HEK293T (cell line): ENCODE measurements around the gene AMBN.

Experiments used
- ARNT ChIP-seq: fragments of 450-650 bp; IDR thresholded peaks from 2 replicates; pipeline ENCODE4 v1.6.1; 2017; ENCODE audit warnings: mild to moderate bottlenecking
- FOXK2 ChIP-seq: fragments of 450-650 bp; IDR thresholded peaks from 2 replicates; pipeline ENCODE4 v1.6.1; 2016; ENCODE audit warnings: mild to moderate bottlenecking
- FOXM1 ChIP-seq: fragments of 450-650 bp; IDR thresholded peaks from 2 replicates; pipeline ENCODE4 v1.6.1; 2017; ENCODE audit warnings: mild to moderate bottlenecking, borderline replicate concordance
- HDGF ChIP-seq: fragments of 450-650 bp; IDR thresholded peaks from 2 replicates; pipeline ENCODE4 v1.6.1; 2017; ENCODE audit warnings: antibody characterized with exemption, borderline replicate concordance
- LEF1 ChIP-seq: fragments of 450-650 bp; IDR thresholded peaks from 2 replicates; pipeline ENCODE4 v1.6.1; 2017; ENCODE audit warnings: mild to moderate bottlenecking, borderline replicate concordance
- SP1 ChIP-seq: fragments of 450-650 bp; IDR thresholded peaks from 2 replicates; pipeline ENCODE4 v1.6.1; 2017

GRCh38 chr4:70619778-70620177, 27.7 kb downstream of the AMBN start:
- TF ChIP-seq LEF1 (no peak), HDGF (no peak), SP1 (no peak), FOXK2 (no peak), ARNT (no peak), FOXM1 (no peak)
